Measurements from ENCODE around the gene GUSB.
"Not testable (repeated sequence)": the region's sequence is repeated elsewhere in the genome, so short reads cannot be mapped to it uniquely, and the experiment has no call there.

The GUSB gene

GRCh38 chr7:65976659-65977196 lies 5.3 kb downstream of the GUSB start:
- no peak for DNase-seq

- DNase-seq: no peak
These were observed 6.1 kb downstream of the GUSB start for GRCh38 chr7:65975814-65976445.

GRCh38 chr7:65974876-65975275 lies 7.1 kb downstream of the GUSB start:
- no peak for DNase-seq

- no peak for DNase-seq
These were observed 7.7 kb downstream of the GUSB start for GRCh38 chr7:65974191-65974801.

- no peak for DNase-seq
These were observed 9.0 kb downstream of the GUSB start for GRCh38 chr7:65972976-65973375.

GRCh38 chr7:65971021-65971420 lies 11.0 kb downstream of the GUSB start:
- DNase-seq: no peak

- no peak for DNase-seq
These were observed 13.5 kb downstream of the GUSB start for GRCh38 chr7:65968256-65969185.

- no peak for DNase-seq
These were observed 14.5 kb downstream of the GUSB start for GRCh38 chr7:65967361-65968155.

- no peak for DNase-seq
These were observed 15.9 kb downstream of the GUSB start for GRCh38 chr7:65966146-65966545.

GRCh38 chr7:65964671-65965070 lies 17.3 kb downstream of the GUSB start:
- DNase-seq: not testable (repeated sequence)

GRCh38 chr7:65962033-65962432 lies 20.0 kb downstream of the GUSB start:
- DNase-seq: no peak

GRCh38 chr7:65960351-65961074 lies 21.5 kb downstream of the GUSB start:
- no peak for DNase-seq

- DNase-seq: no peak
These were observed 26.3 kb downstream of the GUSB start for GRCh38 chr7:65955718-65956117.

- no peak for DNase-seq
These were observed 28.0 kb downstream of the GUSB start for GRCh38 chr7:65953890-65954450.

GRCh38 chr7:65953001-65953720 lies 28.9 kb downstream of the GUSB start:
- no peak for DNase-seq

- DNase-seq: no peak
These were observed 30.0 kb downstream of the GUSB start for GRCh38 chr7:65951837-65952578.

- no peak for DNase-seq
These were observed 35.1 kb downstream of the GUSB start for GRCh38 chr7:65946904-65947303.

- DNase-seq: not testable (repeated sequence)
These were observed 36.2 kb downstream of the GUSB start for GRCh38 chr7:65945787-65946186.

GRCh38 chr7:65938336-65938895 lies 43.6 kb downstream of the GUSB start:
- no peak for DNase-seq
